Activated CD8-positive, alpha-beta T cell treated with anti-CD3 and anti-CD28 coated beads, Interleukin-2, amount 10 ng/mL, durations not matched to agents 7 days and 5 days (primary cell): ENCODE data around the gene MEIS2. TPM values are rescaled to one million over a fixed set of nuclear protein-coding genes. Genes with fewer than 3 reads are reported as not detected.

Source experiments
- ATAC-seq: fragments of 150-1000 bp; cut with Tn5 transposase; one replicate; pipeline ENCODE4 v1.10.0; 2021; ENCODE audit warnings: moderate library complexity
- CTCF ChIA-PET: fragments of 350-600 bp; sonication (Branson Sonifier 250); formaldehyde crosslinking; loops from one replicate; lab custom pipeline; 2021; ENCODE audit warnings: antibody characterized with exemption; lab: Charles Lee
- POLR2A ChIA-PET: fragments of 350-600 bp; sonication (Branson Sonifier 250); formaldehyde crosslinking; loops from one replicate; lab custom pipeline; 2021; ENCODE audit warnings: antibody characterized with exemption; lab: Charles Lee
- DNase-seq: peaks from one replicate; pipeline ENCODE4 v3.0.0-alpha.2; 2020
- H3K27ac Mint-ChIP-seq: one replicate; pipeline ENCODE4 v1.8.0; 2021; ENCODE audit warnings: mild to moderate bottlenecking, mixed read lengths
- H3K27me3 Mint-ChIP-seq: one replicate; pipeline ENCODE4 v1.8.0; 2021; ENCODE audit warnings: low read depth, mixed read lengths
- H3K36me3 Mint-ChIP-seq: one replicate; pipeline ENCODE4 v1.8.0; 2021; ENCODE audit warnings: low read depth, mixed read lengths
- H3K4me1 Mint-ChIP-seq: one replicate; pipeline ENCODE4 v1.8.0; 2021; ENCODE audit warnings: low read depth, mixed read lengths
- H3K4me3 Mint-ChIP-seq: one replicate; pipeline ENCODE4 v1.8.0; 2021; ENCODE audit warnings: mild to moderate bottlenecking, mixed read lengths
- H3K9me3 Mint-ChIP-seq: one replicate; pipeline ENCODE4 v1.8.0; 2022; ENCODE audit warnings: mixed read lengths; ENCODE audit not compliant: insufficient read depth
- total RNA-seq, 2 experiments: library from RNA; stranded (reverse); gene quantifications; one replicate each; pipeline ENCODE4 v1.2.3, GENCODE V29; 2021

The MEIS2 gene
- total RNA-seq, 2 experiments from 2014 or later = not detected

- DNase-seq (no peak), ATAC-seq (no peak)
- H3K4me3 Mint-ChIP-seq = no peak overlapping the region
- no peaks in the 10 kb centered on the region for H3K36me3 Mint-ChIP-seq
- ChIA-PET CTCF (no interaction called here), POLR2A (no interaction called here)
- H3K27ac Mint-ChIP-seq = no peak overlapping the region
- H3K9me3 Mint-ChIP-seq = no peaks in the 10 kb centered on the region
- H3K4me1 Mint-ChIP-seq = no peaks in the 10 kb centered on the region
- no peaks in the 10 kb centered on the region for H3K27me3 Mint-ChIP-seq
These were observed 140.6 kb downstream of the MEIS2 start for GRCh38 chr15:36959746-36960145.

- Mint-ChIP-seq H3K4me1 (no peaks in the 10 kb centered on the region), H3K36me3 (no peaks in the 10 kb centered on the region), H3K9me3 (no peaks in the 10 kb centered on the region), H3K27me3 (no peaks in the 10 kb centered on the region), H3K4me3 (no peak overlapping the region), H3K27ac (no peak overlapping the region)
- ChIA-PET CTCF (no interaction called here), POLR2A (no interaction called here)
- no peak for ATAC-seq
- DNase-seq = no peak
These were observed 141.7 kb downstream of the MEIS2 start for GRCh38 chr15:36958606-36959005.

- H3K4me3 Mint-ChIP-seq = no peak overlapping the region
- H3K4me1 Mint-ChIP-seq = no peaks in the 10 kb centered on the region
- ChIA-PET CTCF (no interaction called here), POLR2A (no interaction called here)
- H3K27ac Mint-ChIP-seq = no peak overlapping the region
- peaks cover 3% of the 10 kb centered on the region for H3K27me3 Mint-ChIP-seq
- no peaks in the 10 kb centered on the region for H3K36me3 Mint-ChIP-seq
- ATAC-seq = no peak
- H3K9me3 Mint-ChIP-seq = no peaks in the 10 kb centered on the region
- DNase-seq = no peak
These were observed 145.9 kb downstream of the MEIS2 start for GRCh38 chr15:36954486-36954885.

- CTCF ChIA-PET = no interaction called here
- ATAC-seq = no peak
- DNase-seq = no peak
- Mint-ChIP-seq H3K36me3 (no peaks in the 10 kb centered on the region), H3K9me3 (no peaks in the 10 kb centered on the region), H3K27me3 (peaks cover 3% of the 10 kb centered on the region), H3K27ac (no peak overlapping the region), H3K4me1 (no peaks in the 10 kb centered on the region), H3K4me3 (no peak overlapping the region)
- POLR2A ChIA-PET = no interaction called here
These were observed 147.0 kb downstream of the MEIS2 start for GRCh38 chr15:36953346-36953745.

GRCh38 chr15:36951731-36952247, 148.6 kb downstream of the MEIS2 start:
- H3K4me1 Mint-ChIP-seq = no peaks in the 10 kb centered on the region
- no peak for ATAC-seq
- no peak overlapping the region for H3K27ac Mint-ChIP-seq
- CTCF ChIA-PET = no interaction called here
- no peak for DNase-seq
- H3K36me3 Mint-ChIP-seq = no peaks in the 10 kb centered on the region
- H3K4me3 Mint-ChIP-seq = no peak overlapping the region
- POLR2A ChIA-PET = no interaction called here
- H3K9me3 Mint-ChIP-seq = no peaks in the 10 kb centered on the region
- H3K27me3 Mint-ChIP-seq = peaks cover 3% of the 10 kb centered on the region

GRCh38 chr15:36950371-36950770, 150.0 kb downstream of the MEIS2 start:
- peaks cover 3% of the 10 kb centered on the region for H3K27me3 Mint-ChIP-seq
- CTCF ChIA-PET = no interaction called here
- H3K27ac Mint-ChIP-seq = no peak overlapping the region

GRCh38 chr15:36948982-36949381, 151.4 kb downstream of the MEIS2 start:
- POLR2A ChIA-PET = interaction anchor here (0.7 kb wide), 1 partner anchor 38 kb away, joined by 3 read pairs; no protein-coding TSS in a partner anchor
- no peaks in the 10 kb centered on the region for H3K4me1 Mint-ChIP-seq
- CTCF ChIA-PET = interaction anchor here (0.6 kb wide), 1 partner anchor 879 kb away, joined by 4 read pairs; no protein-coding TSS in a partner anchor
- no peak for ATAC-seq
- no peaks in the 10 kb centered on the region for H3K36me3 Mint-ChIP-seq
- no peak overlapping the region for H3K27ac Mint-ChIP-seq
- peaks cover 3% of the 10 kb centered on the region for H3K27me3 Mint-ChIP-seq
- no peaks in the 10 kb centered on the region for H3K9me3 Mint-ChIP-seq
- H3K4me3 Mint-ChIP-seq = no peak overlapping the region
- no peak for DNase-seq

More at GRCh38 chr15:36950371-36950770, 150.0 kb downstream of the MEIS2 start:
- H3K36me3 Mint-ChIP-seq = no peaks in the 10 kb centered on the region
- no peaks in the 10 kb centered on the region for H3K9me3 Mint-ChIP-seq
- DNase-seq (no peak), ATAC-seq (no peak)
- no peaks in the 10 kb centered on the region for H3K4me1 Mint-ChIP-seq
- POLR2A ChIA-PET = no interaction called here
- H3K4me3 Mint-ChIP-seq = no peak overlapping the region

- no peaks in the 10 kb centered on the region for H3K4me1 Mint-ChIP-seq
- POLR2A ChIA-PET = no interaction called here
- no peaks in the 10 kb centered on the region for H3K36me3 Mint-ChIP-seq
- H3K4me3 Mint-ChIP-seq = no peak overlapping the region
- CTCF ChIA-PET = no interaction called here
- DNase-seq (no peak), ATAC-seq (no peak)
- H3K9me3 Mint-ChIP-seq = no peaks in the 10 kb centered on the region
- H3K27me3 Mint-ChIP-seq = no peaks in the 10 kb centered on the region
- no peak overlapping the region for H3K27ac Mint-ChIP-seq
These were observed 153.2 kb downstream of the MEIS2 start for GRCh38 chr15:36947035-36947719.

GRCh38 chr15:36944442-36944841, 155.9 kb downstream of the MEIS2 start:
- ATAC-seq (no peak), DNase-seq (no peak)
- Mint-ChIP-seq H3K4me3 (no peak overlapping the region), H3K4me1 (no peaks in the 10 kb centered on the region), H3K36me3 (no peaks in the 10 kb centered on the region), H3K27ac (no peak overlapping the region), H3K9me3 (no peaks in the 10 kb centered on the region), H3K27me3 (no peaks in the 10 kb centered on the region)
- POLR2A ChIA-PET = no interaction called here
- CTCF ChIA-PET = no interaction called here

GRCh38 chr15:36943508-36944361, 156.6 kb downstream of the MEIS2 start:
- ChIA-PET CTCF (no interaction called here), POLR2A (no interaction called here)
- ATAC-seq (no peak), DNase-seq (no peak)
- H3K4me3 Mint-ChIP-seq = no peak overlapping the region
- H3K27ac Mint-ChIP-seq = no peak overlapping the region
- H3K9me3 Mint-ChIP-seq = no peaks in the 10 kb centered on the region
- no peaks in the 10 kb centered on the region for H3K4me1 Mint-ChIP-seq
- no peaks in the 10 kb centered on the region for H3K27me3 Mint-ChIP-seq
- H3K36me3 Mint-ChIP-seq = no peaks in the 10 kb centered on the region

- DNase-seq (no peak), ATAC-seq (no peak)
- Mint-ChIP-seq H3K27me3 (no peaks in the 10 kb centered on the region), H3K9me3 (no peaks in the 10 kb centered on the region), H3K4me1 (no peaks in the 10 kb centered on the region), H3K4me3 (no peak overlapping the region), H3K36me3 (no peaks in the 10 kb centered on the region), H3K27ac (no peak overlapping the region)
- CTCF ChIA-PET = no interaction called here
- POLR2A ChIA-PET = no interaction called here
These were observed 158.0 kb downstream of the MEIS2 start for GRCh38 chr15:36942248-36942827.

GRCh38 chr15:36941798-36942197, 158.6 kb downstream of the MEIS2 start:
- Mint-ChIP-seq H3K27ac (no peak overlapping the region), H3K9me3 (no peaks in the 10 kb centered on the region), H3K36me3 (no peaks in the 10 kb centered on the region), H3K27me3 (no peaks in the 10 kb centered on the region), H3K4me1 (no peaks in the 10 kb centered on the region), H3K4me3 (no peak overlapping the region)
- no peak for ATAC-seq
- ChIA-PET CTCF (no interaction called here), POLR2A (no interaction called here)
- no peak for DNase-seq
